Lower lobe of right lung (tissue), 2 donors: ENCODE data around the gene YAP1. TPM values are rescaled to one million over a fixed set of nuclear protein-coding genes. Genes with fewer than 3 reads are reported as not detected.
A peak's percentile ranks its signal among the peaks of the same experiment; 100 is the strongest.

Experiments used
- ATAC-seq, 2 donors: fragments of 200-7000 bp; cut with Tn5 transposase; one replicate each; pipeline ENCODE4 v1.9.1; 2020 to 2022; ENCODE audit warnings: mild to moderate bottlenecking in 2 of 2, moderate library complexity in 2 of 2
- DNase-seq: peaks from one replicate; pipeline ENCODE4 v3.0.0-alpha.2; 2020
- H3K27ac ChIP-seq: fragments of 200-600 bp; one replicate; pipeline ENCODE4 v1.8.0; 2022
- H3K27me3 ChIP-seq: fragments of 200-600 bp; one replicate; pipeline ENCODE4 v1.8.0; 2022; ENCODE audit warnings: low read depth
- H3K36me3 ChIP-seq: fragments of 200-600 bp; one replicate; pipeline ENCODE4 v1.8.0; 2022; ENCODE audit warnings: mild to moderate bottlenecking
- H3K4me1 ChIP-seq: fragments of 200-600 bp; one replicate; pipeline ENCODE4 v1.8.0; 2022
- H3K4me3 ChIP-seq: fragments of 200-600 bp; one replicate; pipeline ENCODE4 v1.8.0; 2022; ENCODE audit warnings: mild to moderate bottlenecking
- H3K9me3 ChIP-seq: fragments of 200-600 bp; one replicate; pipeline ENCODE4 v1.8.0; 2022
- intact Hi-C: fragments of 100-400 bp; cut with DNase I; formaldehyde crosslinking; loops from one replicate; pipeline ENCODE4 v1.11.0; 2022
- total RNA-seq: library from RNA; stranded (reverse); fragmentation: NEBNext Ultra II Directional; extraction: Animal tissue kit (Norgen Biotek cat#: 25700); gene quantifications from one replicate; pipeline ENCODE4 v1.2.1, GENCODE V29; 2021
- TF ChIP-seq, protein P1 (sequence below): fragments of 200-600 bp; IDR thresholded peaks from one replicate; pipeline ENCODE4 v1.8.0; 2022; ENCODE audit warnings: antibody characterized with exemption, mild to moderate bottlenecking
- donor health status: DM: no; HTN: yes; CAD: no; lungs with severe emphysema.

YAP1 gene
- total RNA-seq, 1 donor from 2014 or later = 105 TPM

DNA sequence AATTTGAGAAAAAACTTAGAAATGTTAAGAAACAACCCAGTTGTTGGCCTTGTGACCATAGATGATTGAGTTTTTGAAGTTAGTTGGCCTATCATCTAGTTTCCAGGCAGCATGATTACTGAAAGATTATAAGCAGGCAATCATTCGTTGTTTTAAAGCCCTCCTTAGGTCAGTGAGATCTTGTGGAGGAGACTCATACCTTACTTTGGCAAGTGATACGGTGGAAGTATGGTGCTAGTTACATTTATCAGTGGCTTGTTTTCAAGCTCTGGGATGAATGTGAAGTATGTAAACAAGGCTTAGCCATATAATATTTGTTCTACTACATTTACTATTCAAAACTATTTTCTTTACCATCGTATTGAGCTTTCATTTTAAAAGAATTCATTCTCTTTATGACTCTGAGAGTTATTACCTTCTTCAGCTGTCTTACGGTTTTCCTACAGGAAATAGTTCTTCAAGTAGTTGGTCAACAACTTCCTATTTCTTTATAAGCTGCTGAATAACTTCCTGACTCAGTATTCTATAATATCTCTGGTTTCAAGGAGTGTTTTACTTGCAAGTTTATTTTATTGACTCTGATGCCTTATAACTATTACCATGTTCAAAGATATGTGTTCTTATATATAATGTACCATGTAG, 7.3 kb downstream of the YAP1 start:
- TF ChIP-seq, protein P1, sequence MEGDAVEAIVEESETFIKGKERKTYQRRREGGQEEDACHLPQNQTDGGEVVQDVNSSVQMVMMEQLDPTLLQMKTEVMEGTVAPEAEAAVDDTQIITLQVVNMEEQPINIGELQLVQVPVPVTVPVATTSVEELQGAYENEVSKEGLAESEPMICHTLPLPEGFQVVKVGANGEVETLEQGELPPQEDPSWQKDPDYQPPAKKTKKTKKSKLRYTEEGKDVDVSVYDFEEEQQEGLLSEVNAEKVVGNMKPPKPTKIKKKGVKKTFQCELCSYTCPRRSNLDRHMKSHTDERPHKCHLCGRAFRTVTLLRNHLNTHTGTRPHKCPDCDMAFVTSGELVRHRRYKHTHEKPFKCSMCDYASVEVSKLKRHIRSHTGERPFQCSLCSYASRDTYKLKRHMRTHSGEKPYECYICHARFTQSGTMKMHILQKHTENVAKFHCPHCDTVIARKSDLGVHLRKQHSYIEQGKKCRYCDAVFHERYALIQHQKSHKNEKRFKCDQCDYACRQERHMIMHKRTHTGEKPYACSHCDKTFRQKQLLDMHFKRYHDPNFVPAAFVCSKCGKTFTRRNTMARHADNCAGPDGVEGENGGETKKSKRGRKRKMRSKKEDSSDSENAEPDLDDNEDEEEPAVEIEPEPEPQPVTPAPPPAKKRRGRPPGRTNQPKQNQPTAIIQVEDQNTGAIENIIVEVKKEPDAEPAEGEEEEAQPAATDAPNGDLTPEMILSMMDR = no peak
- Histone ChIP-seq H3K4me1 (peaks cover 76% of the 10 kb centered on the region), H3K36me3 (peaks cover 16% of the 10 kb centered on the region), H3K27me3 (no peaks in the 10 kb centered on the region), H3K4me3 (no peak overlapping the region), H3K27ac (no peak overlapping the region), H3K9me3 (no peaks in the 10 kb centered on the region)
- ATAC-seq = no peak
- intact Hi-C loops = no loop called here
- DNase-seq = no peak

DNA sequence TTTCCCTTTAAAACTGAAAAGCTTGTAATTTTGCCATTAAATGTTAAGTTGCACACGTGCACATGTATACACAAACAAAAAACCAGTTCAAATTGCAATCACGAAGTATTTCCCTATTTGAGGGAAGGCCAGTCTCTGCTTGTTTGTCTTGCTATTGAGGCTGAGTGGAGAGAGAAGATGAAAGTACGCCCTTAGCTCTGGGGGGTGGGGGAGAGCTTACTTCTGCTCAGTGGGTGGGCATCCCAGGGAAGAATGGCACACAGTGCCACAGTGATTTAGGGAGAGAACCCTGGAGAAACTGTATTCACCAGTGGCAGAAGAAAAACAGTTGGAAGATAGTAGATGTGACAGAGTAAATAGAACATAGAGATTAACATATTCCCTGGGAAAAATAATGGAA, 8.7 kb downstream of the YAP1 start:
- peaks cover 66% of the 10 kb centered on the region for H3K4me1 ChIP-seq

DNA sequence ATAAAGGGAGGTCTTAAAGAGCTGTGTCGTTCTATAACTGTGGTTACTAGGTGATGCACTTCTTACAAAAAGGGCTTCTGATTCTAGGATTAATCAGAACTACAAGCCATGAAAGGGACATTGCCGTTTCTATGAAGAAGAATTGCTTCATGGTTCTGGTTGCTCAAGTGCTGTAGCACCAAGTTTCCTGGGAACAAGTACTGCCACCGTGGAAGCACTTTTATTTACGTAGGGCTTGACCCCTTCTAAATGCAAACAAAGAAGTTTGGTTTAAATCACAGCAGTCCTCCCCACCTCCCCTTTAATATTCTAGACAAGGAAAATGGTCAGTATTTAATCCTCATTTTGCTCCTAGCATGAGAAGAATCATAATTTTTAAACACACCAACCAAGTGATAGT, 9.8 kb downstream of the YAP1 start:
- Histone ChIP-seq H3K4me3 (no peak overlapping the region), H3K9me3 (no peaks in the 10 kb centered on the region), H3K27ac (peak overlapping the region; percentile 18), H3K36me3 (peaks cover 8% of the 10 kb centered on the region), H3K27me3 (no peaks in the 10 kb centered on the region), H3K4me1 (peaks cover 57% of the 10 kb centered on the region)
- ATAC-seq (peak; percentile 45 to 62), DNase-seq (no peak)
- intact Hi-C loops = no loop called here
- TF ChIP-seq, protein P1 = no peak

More for the DNA sequence above, 8.7 kb downstream of the YAP1 start:
- ATAC-seq = peak; percentile 51 to 61
- Histone ChIP-seq H3K27me3 (no peaks in the 10 kb centered on the region), H3K36me3 (peaks cover 16% of the 10 kb centered on the region), H3K9me3 (no peaks in the 10 kb centered on the region), H3K27ac (no peak overlapping the region), H3K4me3 (no peak overlapping the region)
- intact Hi-C loops = no loop called here
- TF ChIP-seq, protein P1 = no peak
- DNase-seq = no peak

DNA sequence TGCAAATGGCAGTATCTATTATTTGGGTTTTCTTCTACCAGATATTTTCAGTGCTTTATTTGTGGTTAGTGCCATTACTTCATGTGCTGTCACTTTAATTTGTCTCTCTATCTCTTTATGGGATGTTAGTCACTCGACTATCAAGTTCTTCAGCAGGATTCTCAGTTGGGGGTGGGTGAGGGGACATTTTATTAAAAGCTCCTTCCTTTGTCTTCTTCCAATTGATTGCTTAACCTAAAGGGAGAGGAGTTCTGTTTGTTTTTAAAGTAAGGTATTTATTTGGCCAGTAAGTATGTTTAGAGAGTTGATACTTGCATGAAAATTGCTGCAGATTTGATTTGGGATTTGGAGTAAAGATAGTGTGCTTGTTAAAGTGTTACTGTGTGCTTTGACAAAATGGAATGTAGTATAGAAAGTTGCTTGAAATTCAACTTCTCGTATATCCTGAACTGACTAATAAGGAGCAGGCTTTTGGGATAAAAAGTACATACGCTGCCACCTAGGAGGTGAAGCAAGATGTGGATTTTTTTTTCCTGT, 10.3 kb downstream of the YAP1 start:
- no peak for DNase-seq
- Histone ChIP-seq H3K27me3 (no peaks in the 10 kb centered on the region), H3K36me3 (peaks cover 6% of the 10 kb centered on the region), H3K27ac (no peak overlapping the region), H3K9me3 (no peaks in the 10 kb centered on the region), H3K4me1 (peaks cover 57% of the 10 kb centered on the region), H3K4me3 (no peak overlapping the region)
- ATAC-seq = no peak
- TF ChIP-seq, protein P1 = no peak
- intact Hi-C loops = no loop called here

DNA sequence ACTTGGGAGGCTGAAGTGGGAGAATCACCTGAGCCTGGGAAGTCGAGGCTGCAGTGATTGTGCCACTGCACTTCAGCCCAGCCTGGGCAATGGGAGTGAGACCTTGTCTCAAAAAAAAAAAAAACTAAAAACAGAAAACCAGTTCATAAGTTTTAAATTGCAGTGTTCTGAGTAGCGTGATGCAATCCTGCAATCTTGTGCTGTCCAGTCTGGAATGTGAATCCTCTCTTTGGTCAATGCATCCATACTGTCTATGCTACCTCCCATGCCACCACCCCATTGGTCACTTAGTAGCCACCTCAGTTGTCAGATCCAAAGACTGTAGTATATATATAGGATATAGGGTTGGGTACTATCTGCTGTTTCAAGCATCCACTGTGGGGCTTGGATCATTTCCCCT, 11.1 kb downstream of the YAP1 start:
- no peaks in the 10 kb centered on the region for H3K27me3 ChIP-seq
- no peak overlapping the region for H3K27ac ChIP-seq
- H3K4me1 ChIP-seq = peaks cover 49% of the 10 kb centered on the region
- H3K4me3 ChIP-seq = no peak overlapping the region
- no peaks in the 10 kb centered on the region for H3K9me3 ChIP-seq
- no peaks in the 10 kb centered on the region for H3K36me3 ChIP-seq
- intact Hi-C loops = no loop called here
- ATAC-seq = no peak
- DNase-seq = no peak
- TF ChIP-seq, protein P1 = no peak
